Neutrophil (primary cell): ENCODE results near the gene PRPF19.
A peak's percentile ranks its signal among the peaks of the same experiment; 100 is the strongest.

Experiments
- H3K27ac ChIP-seq: fragments of 200-600 bp; sonication (generic); 2 replicates; pipeline ENCODE4 v1.5.1; 2016; ENCODE audit warnings: mild to moderate bottlenecking, moderate library complexity
- H3K27me3 ChIP-seq: fragments of 200-600 bp; sonication (generic); 2 replicates; pipeline ENCODE4 v1.6.0; 2016; ENCODE audit warnings: mild to moderate bottlenecking
- H3K36me3 ChIP-seq: fragments of 200-600 bp; sonication (generic); 2 replicates; pipeline ENCODE4 v1.5.1; 2017
- H3K4me1 ChIP-seq, 2 experiments: fragments of 200-600 bp in 1 of 2; sonication (generic) in 1 of 2; 1 replicate in 1 of 2; 2 replicates in 1 of 2; pipeline versions ENCODE4 v1.5.1 to v1.6.1; 2013 to 2016; ENCODE audit warnings: low read depth in 1 of 2, low read length in 1 of 2, mild to moderate bottlenecking in 1 of 2, moderate library complexity in 1 of 2; ENCODE audit not compliant: control insufficient read depth in 1 of 2, insufficient read depth in 1 of 2
- H3K4me3 ChIP-seq, 2 experiments: fragments of 200-600 bp in 1 of 2; sonication (generic) in 1 of 2; 1 replicate in 1 of 2; 2 replicates in 1 of 2; pipeline ENCODE4 v1.5.1; 2013 to 2016; ENCODE audit warnings: low read depth in 1 of 2, low read length in 1 of 2, mild to moderate bottlenecking in 1 of 2, moderate library complexity in 1 of 2
- H3K9me3 ChIP-seq: fragments of 200-600 bp; sonication (generic); 2 replicates; pipeline ENCODE4 v1.5.1; 2016
- TF ChIP-seq, protein P1 (sequence below): fragments of 200-600 bp; sonication (generic); IDR thresholded peaks from 2 replicates; pipeline ENCODE4 v1.5.1; 2016; ENCODE audit warnings: antibody characterized with exemption

The PRPF19 gene

DNA sequence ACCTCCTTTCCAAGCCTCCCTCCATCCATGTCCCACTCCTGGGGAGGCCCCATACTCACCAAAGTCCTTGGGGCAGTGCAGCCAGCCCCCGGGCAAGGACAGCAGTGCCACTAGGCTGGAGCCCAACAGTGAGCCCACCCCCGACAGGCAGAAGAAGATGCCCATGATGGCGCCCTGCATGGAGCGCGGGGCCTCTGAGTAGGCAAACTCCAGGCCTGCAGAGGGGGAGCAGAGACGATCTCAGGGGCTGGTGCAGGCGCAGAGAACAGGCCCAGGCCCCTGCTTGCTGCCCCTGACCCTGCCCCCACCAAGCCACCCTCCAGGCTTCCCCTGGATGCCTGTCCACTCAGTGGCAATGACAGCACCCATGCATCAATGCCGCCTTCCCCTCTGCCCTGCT is 31.4 kb upstream of the PRPF19 start:
- Histone ChIP-seq H3K4me3 (no peak overlapping the region), H3K27ac (peak overlapping the region; percentile 44), H3K9me3 (no peaks in the 10 kb centered on the region), H3K27me3 (peaks cover 48% of the 10 kb centered on the region), H3K4me1 (no peaks in the 10 kb centered on the region), H3K36me3 (peaks cover 71% of the 10 kb centered on the region)
- TF ChIP-seq, protein P1, sequence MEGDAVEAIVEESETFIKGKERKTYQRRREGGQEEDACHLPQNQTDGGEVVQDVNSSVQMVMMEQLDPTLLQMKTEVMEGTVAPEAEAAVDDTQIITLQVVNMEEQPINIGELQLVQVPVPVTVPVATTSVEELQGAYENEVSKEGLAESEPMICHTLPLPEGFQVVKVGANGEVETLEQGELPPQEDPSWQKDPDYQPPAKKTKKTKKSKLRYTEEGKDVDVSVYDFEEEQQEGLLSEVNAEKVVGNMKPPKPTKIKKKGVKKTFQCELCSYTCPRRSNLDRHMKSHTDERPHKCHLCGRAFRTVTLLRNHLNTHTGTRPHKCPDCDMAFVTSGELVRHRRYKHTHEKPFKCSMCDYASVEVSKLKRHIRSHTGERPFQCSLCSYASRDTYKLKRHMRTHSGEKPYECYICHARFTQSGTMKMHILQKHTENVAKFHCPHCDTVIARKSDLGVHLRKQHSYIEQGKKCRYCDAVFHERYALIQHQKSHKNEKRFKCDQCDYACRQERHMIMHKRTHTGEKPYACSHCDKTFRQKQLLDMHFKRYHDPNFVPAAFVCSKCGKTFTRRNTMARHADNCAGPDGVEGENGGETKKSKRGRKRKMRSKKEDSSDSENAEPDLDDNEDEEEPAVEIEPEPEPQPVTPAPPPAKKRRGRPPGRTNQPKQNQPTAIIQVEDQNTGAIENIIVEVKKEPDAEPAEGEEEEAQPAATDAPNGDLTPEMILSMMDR = no peak

DNA sequence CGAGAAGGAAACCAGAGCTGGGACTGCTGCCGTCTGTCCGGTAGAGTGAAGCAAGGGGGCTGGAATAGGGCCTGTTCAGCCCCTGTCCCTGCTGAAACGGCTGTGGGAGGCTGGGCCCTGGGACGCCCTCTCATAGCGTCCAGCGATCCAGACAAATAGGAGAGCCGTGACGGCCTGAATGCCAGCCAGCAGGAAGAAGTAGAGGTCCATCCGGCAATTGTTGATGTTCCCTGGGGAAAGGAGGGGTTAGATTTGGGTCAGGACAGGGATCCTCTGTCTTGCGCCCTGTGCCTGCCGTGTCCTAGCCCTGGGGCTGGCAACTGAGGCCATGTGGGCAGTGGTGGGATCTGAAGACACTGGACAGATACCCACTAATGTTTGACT is 30.8 kb upstream of the PRPF19 start:
- TF ChIP-seq, protein P1 = no peak
- H3K9me3 ChIP-seq = no peaks in the 10 kb centered on the region
- H3K36me3 ChIP-seq = peaks cover 64% of the 10 kb centered on the region
- peaks cover 48% of the 10 kb centered on the region for H3K27me3 ChIP-seq
- H3K4me3 ChIP-seq = no peak overlapping the region
- peak overlapping the region; percentile 44 for H3K27ac ChIP-seq
- H3K4me1 ChIP-seq = no peaks in the 10 kb centered on the region

DNA sequence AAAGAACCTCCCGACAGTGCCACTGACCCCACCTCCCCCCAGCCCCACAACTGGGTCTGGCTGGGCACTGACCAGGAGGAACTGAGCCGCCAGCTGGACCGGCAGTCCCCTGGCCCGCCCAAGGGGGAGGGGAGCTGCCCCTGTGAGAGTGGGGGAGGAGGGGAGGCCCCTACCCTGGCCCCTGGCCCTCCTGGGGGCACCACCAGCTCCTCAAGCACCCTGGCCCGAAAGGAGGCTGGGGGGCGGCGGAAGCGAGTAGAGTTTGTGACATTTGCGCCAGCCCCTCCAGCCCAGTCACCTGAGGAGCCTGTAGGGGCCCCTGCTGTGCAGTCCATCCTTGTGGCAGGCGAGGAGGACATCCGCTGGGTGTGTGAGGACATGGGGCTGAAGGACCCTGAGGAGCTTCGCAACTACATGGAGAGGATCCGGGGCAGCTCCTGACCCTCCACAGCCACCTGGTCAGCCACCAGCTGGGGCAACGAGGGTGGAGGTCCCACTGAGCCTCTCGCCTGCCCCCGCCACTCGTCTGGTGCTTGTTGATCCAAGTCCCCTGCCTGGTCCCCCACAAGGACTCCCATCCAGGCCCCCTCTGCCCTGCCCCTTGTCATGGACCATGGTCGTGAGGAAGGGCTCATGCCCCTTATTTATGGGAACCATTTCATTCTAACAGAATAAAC is 30.2 kb upstream of the PRPF19 start:
- TF ChIP-seq, protein P1 = no peak
- H3K9me3 ChIP-seq = no peaks in the 10 kb centered on the region
- peaks cover 48% of the 10 kb centered on the region for H3K27me3 ChIP-seq
- H3K27ac ChIP-seq = peak overlapping the region; percentile 44
- H3K4me3 ChIP-seq = no peak overlapping the region
- H3K4me1 ChIP-seq = no peaks in the 10 kb centered on the region
- H3K36me3 ChIP-seq = peaks cover 59% of the 10 kb centered on the region

DNA sequence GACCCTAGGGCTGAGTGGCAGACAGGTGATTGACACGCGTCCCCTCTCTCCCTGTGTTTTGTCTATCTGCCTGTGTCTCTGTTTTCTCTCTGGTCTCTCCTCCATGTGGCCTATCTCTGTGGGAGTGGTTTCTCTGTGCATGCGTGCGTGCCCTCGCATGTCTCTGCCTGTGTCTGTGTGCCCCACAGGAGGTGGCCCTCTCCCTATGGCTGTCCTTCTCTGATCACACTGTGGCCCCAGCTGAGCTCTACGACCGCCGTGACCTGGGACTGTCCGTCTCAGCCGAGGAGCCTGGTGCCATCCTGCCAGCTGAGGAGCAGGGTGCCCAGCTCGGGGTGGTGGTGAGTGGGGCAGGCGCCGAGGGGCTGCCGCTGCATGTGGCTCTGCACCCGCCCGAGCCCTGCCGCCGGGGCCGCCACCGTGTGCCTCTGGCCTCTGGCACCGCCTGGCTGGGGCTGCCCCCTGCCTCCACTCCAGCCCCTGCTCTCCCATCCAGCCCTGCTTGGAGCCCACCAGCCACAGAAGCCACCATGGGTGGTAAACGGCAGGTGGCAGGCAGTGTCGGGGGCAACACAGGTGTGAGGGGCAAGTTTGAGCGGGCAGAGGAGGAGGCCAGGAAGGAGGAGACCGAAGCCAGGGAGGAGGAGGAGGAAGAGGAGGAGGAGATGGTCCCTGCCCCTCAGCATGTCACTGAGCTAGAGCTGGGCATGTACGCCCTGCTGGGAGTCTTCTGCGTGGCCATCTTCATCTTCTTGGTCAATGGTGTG is 29.5 kb upstream of the PRPF19 start:
- Histone ChIP-seq H3K36me3 (peaks cover 51% of the 10 kb centered on the region), H3K4me3 (no peak overlapping the region), H3K4me1 (no peaks in the 10 kb centered on the region), H3K27me3 (peaks cover 48% of the 10 kb centered on the region), H3K27ac (peak overlapping the region; percentile 44), H3K9me3 (no peaks in the 10 kb centered on the region)
- TF ChIP-seq, protein P1 = no peak

DNA sequence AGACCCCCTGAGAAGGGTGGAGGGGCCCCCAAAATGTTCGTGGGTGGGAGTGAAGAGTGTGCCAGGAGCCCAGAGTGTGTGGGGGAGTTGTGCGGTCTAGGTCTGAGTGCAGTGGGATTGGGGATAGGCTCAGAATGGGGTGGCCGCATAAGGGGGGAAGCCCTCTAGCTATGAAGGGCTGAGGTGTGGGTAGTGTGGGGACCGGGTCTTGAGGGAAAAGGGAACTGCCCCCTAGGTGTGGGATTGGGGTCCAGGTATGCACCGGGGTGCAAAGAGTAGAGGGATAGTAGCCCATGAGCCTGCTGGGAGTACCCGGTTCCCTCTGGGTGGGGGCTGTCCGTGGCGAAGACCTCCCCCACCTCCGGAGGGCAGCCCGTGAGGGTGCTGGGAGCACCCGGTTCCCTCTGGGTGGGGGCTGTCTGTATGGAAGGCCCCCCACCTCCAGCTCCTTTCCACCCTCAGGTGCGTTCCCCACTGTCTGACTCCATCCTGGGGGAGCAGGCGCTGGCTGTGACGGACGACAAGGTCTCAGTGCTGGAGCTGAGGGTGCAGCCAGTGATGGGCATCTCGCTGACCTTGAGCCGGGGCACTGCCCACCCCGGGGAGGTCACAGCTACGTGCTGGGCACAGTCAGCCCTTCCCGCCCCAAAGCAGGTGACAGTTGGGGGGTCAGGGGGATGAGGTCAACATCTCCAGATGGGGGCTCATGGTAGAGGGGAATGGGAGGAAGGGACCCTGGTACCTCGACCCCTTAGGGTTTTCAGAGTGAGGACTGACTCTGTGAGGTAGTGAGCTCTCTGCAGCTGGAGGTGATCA is 28.6 kb upstream of the PRPF19 start:
- Histone ChIP-seq H3K36me3 (peaks cover 43% of the 10 kb centered on the region), H3K4me1 (no peaks in the 10 kb centered on the region), H3K9me3 (no peaks in the 10 kb centered on the region), H3K27ac (no peak overlapping the region), H3K27me3 (peaks cover 48% of the 10 kb centered on the region), H3K4me3 (no peak overlapping the region)
- TF ChIP-seq, protein P1 = no peak
